ENCODE measurements around the gene SERPINE1.
"Not testable (repeated sequence)": the region's sequence is repeated elsewhere in the genome, so short reads cannot be mapped to it uniquely, and the experiment has no call there.

The SERPINE1 gene

GRCh38 chr7:101102026-101102425 lies 24.9 kb upstream of the SERPINE1 start:
- DNase-seq (ENCODE audit: low spot score) = no peak

- DNase-seq (ENCODE audit: low spot score) = not testable (repeated sequence)
Measured at GRCh38 chr7:101103701-101104100, 23.2 kb upstream of the SERPINE1 start.

DNA sequence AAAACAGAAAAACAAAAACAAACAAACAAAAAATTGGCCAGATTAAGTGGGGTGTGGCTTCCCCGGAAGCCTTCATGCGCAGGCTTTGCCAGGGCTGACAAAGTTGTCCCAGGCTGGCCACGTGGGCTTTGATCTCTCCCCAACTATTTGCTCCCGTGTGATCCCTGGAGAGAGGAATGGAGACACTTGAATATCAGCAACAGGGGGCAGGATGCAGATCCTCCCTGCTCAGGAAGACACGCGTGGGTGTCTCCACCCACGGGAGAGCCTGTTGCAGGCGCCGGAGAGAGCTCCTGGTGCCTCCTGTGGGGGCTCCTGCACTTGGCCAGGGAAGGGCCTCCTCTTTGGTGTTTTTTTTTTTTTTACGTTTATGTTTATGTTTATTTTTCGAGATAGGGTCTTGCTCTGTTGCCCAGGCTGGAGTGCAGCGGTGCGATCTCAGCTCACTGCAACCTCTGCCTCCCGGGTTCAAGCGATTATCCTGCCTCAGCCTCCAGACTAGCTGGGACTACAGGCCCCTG lies 22.7 kb upstream of the SERPINE1 start:
- no peak for DNase-seq (ENCODE audit: low spot score)

GRCh38 chr7:101104799-101105198 lies 22.1 kb upstream of the SERPINE1 start:
- no peak for DNase-seq (ENCODE audit: low spot score)

GRCh38 chr7:101105248-101105647 lies 21.7 kb upstream of the SERPINE1 start:
- not testable (repeated sequence) for DNase-seq (ENCODE audit: low spot score)

DNA sequence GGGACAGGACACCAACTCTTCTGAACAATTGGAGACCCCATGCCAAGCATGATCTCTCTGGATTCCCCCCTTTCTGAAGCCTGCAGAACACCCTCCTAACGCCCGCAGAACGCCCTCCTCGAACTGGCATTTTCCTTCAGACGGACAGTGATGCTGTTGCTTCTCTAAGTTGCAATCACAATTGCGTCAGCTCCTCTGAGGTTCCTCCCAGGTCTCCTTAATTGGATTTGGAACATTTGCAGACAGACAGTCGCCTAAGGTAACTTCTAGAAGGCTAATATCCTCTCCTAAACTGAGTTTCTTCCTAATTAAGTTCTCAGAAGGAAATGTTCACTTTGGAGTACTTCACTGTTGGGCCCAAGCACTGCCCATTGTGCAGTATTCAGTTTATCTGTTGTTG lies 20.5 kb upstream of the SERPINE1 start:
- DNase-seq (ENCODE audit: low spot score) = no peak

GRCh38 chr7:101108330-101108857 lies 18.5 kb upstream of the SERPINE1 start:
- DNase-seq (ENCODE audit: low spot score) = no peak

DNA sequence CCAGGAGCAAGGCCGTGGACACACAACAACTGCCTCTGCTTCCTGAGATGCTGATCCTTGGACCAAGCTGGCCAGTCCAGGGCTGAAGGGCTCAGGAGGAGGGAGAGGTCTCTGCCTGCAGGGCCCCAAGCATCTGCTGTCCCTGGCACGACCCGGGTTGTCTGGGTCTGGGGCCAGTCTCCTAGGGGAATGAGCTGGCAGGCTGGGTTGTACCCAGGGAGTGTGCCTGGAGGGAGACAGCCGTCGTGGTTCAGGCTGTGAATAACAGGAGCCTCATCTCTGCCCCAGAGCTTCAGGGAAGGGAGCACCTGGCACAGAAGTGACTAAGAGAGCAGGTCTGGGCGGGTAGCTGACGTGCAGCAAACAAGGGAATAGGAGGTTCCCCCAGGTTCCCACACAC lies 17.9 kb upstream of the SERPINE1 start:
- DNase-seq (ENCODE audit: low spot score) = no peak

DNA sequence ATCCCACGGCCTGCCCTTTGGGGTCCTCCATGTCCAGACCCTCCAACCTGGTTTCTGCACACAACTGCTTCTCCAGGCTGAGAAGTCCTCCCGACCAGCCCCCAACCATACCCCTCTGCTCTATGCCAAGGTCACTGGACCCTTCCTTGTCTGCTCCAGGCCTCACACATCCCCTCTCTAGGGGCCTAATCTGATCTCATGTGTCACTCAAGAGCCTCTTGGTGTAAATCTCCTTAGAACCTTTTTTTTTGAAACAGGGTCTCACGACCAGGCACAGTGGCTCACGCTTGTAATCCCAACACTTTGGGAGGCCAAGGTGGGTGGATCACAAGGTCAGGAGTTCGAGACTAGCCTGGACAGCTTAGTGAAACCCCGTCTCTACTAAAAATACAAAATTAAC lies 17.5 kb upstream of the SERPINE1 start:
- no peak for DNase-seq (ENCODE audit: low spot score)

- no peak for DNase-seq (ENCODE audit: low spot score)
Measured at GRCh38 chr7:101111261-101111660, 15.6 kb upstream of the SERPINE1 start.

DNA sequence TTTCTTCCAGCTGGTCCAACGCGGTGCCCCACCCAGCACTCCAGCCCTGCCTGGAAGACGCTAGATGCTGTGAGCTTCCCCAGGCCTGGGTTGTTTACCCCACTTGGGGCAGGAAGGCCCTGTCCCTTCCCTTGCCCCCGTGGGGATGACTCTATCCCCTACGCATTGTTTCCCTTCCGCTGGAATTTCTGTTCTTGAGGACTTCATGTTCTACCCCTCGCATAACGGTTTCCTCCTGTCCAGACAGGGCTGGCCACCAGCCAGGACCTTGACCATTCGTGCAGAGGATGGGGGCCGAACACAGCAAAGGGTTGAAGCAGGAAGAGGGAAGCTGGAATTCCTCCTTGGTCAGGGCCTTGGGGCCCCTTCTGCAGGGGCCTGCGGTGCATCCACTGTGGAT lies 14.7 kb upstream of the SERPINE1 start:
- DNase-seq (ENCODE audit: low spot score) = no peak

DNA sequence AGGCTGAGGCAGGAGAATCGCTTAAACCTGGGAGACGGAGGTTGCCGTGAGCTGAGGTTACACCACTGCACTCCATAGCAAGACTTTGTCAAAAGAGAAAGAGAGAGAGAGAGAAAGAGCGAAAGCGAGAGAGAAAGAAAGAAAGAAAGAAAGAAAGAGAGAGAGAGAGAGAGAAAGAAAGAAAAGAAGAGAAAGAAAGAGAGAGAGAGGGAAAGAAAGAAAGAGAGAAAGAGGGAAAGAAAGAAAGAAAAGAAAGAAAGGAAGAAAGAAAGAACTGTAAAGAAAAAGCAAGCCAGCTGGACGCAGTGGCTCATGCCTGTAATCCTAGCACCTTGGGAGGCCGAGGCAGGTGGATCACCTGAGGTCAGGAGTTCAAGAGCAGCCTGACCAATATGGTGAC lies 13.8 kb upstream of the SERPINE1 start:
- not testable (repeated sequence) for DNase-seq (ENCODE audit: low spot score)

DNA sequence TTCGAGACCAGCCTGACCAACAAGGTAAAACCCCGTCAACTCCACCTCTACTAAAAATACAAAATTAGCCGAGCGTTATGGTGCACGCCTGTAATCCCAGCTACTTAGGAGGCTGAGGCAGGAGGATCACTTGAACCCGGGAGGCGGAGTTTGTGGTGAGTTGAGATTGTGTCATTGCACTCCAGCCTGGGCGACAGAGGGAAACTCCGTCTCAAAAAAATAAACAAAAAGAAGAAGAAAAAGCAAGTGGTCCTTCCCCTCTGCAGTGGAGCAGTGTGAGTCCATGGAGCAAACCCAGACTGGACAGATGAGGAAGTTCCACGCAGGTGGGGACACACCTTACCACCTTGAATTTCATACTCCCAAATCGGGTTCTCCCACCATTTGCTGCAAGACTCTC lies 13.1 kb upstream of the SERPINE1 start:
- DNase-seq (ENCODE audit: low spot score) = no peak

- no peak for DNase-seq (ENCODE audit: low spot score)
Measured at GRCh38 chr7:101114492-101114891, 12.4 kb upstream of the SERPINE1 start.

- DNase-seq (ENCODE audit: low spot score) = no peak
Measured at GRCh38 chr7:101115215-101115614, 11.7 kb upstream of the SERPINE1 start.

DNA sequence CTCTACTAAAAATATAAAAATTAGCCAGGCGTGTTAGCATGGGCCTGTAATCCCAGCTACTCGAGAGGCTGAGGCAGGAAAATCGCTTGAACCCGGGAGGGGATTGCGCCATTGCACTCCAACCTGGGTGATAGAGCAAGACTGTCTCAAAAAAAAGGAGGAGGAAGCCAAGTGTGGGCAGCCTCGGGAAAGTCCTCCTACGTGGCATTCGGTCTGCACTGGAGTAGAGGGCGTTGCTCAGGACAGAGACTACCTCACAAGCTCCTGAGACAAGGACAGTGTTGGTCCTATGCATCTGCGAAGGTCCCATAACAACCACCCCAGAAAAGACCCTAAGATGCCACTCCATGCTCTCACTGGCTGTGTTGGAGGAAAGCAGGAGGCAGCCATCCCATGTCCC lies 10.0 kb upstream of the SERPINE1 start:
- DNase-seq (ENCODE audit: low spot score) = no peak

DNA sequence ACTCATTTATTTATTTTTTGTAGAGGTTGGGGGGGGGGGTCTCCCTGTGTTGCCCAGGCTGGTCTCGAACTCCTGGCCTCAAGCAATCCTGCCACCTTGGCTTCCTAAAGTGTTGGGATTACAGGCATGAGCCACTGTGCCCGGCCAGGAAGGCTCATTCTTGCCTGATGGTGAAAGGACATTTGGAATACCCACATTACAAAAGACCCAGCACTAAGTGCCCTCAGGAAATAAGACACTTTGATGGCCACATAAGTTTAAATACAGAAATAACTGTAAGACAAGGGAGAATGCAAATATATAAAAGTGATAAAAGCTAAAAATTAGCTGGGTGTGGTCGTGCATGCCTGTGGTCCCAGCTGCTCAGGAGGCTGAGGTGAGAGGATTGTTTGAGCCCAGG lies 8.0 kb upstream of the SERPINE1 start:
- DNase-seq (ENCODE audit: low spot score) = no peak

DNA sequence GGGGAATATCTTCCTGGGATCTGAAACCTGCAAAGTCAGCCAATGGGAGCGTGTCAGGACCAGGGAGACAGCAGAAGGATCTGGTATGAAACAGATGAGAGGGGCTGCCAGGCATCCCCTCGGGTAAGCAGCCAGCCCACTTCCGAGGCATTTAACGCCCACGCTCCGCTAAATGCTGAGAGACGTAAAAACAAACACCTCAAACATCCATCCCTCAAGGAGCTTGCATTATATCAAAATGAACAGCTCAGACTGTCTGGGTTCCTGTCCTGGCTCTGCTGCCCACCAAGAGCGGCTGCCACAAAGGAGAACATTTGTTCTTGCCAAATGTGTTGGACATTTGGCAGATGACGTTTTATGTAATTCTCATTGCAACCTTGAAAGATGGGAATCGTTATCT lies 7.0 kb upstream of the SERPINE1 start:
- DNase-seq (ENCODE audit: low spot score) = no peak

DNA sequence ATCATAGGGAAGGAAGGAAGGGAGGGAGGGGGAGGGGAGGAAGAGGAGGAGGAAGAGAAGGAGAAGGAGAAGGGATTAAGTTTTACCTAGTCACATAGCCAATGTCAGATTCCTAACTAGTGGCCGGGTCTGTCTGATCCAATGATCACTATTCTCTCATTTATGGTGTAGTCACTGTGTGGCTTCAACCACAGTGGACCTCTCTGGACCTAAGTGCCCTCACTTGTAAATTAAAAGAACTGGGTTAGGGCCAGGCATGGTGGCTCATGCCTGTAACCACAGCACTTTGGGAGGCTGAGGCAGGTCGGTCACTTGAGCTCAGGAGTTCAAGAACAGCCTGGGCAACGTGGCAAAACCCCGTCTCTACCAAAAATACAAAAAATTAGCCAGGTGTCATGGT lies 6.6 kb upstream of the SERPINE1 start:
- DNase-seq (ENCODE audit: low spot score) = no peak

GRCh38 chr7:101121631-101121990 lies 5.3 kb upstream of the SERPINE1 start:
- DNase-seq (ENCODE audit: low spot score) = not testable (repeated sequence)

DNA sequence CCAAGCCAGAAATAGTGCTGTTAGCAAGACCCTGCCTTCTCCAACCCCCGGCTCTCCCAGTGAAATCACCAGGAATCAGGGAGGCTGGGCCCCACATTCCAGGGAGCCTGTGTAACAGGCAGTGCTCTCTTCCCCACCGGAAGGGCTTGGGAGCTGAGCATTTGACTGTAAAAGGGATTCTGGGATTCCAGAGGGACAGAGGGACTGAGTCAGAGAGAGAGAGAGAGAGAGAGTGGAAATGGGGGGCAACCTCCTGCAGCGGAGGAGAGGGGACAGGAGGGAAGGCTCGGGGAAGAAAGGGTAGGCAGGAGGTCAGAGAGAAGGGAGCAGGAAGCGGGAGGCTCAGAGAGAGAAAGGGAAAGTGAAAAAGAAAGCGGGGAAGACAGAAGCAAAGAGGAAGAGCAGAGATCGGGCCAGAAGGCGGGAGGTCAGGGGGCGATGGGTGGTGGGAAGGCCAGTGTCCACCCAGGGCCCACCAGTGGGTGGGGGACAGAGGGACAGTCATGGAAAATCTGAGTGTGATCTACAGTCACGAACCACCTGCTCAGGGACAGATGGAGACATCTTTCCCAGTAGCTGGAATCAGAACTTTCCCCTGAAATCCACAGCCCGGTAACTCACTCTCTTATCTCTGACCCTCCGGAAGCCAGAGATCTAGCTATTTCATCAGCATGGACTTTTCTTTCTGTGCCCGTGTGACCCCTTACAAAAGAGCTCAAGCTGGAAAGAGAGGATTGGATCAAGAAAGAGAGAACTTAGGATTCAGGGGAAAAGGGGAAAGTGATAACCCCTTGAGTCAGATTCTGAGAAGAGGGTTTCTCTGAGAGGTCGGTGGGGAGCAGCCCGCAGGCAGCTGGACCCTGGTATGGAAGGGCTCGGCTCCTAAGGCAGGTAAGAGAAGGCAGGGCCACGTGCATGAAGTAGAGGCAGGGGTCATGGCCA lies 4.6 kb upstream of the SERPINE1 start:
- DNase-seq (ENCODE audit: low spot score) = peak; percentile 63

GRCh38 chr7:101122933-101123702 lies 3.8 kb upstream of the SERPINE1 start:
- no peak for DNase-seq (ENCODE audit: low spot score)

- DNase-seq (ENCODE audit: low spot score) = no peak
Measured at GRCh38 chr7:101123703-101124068, 3.2 kb upstream of the SERPINE1 start.
